Gastrocnemius medialis (tissue), 4 donors: Measurements from ENCODE around the gene CCDC170. TPM values are rescaled to one million over a fixed set of nuclear protein-coding genes. Genes with fewer than 3 reads are reported as not detected.
"Not testable (repeated sequence)": the region's sequence is repeated elsewhere in the genome, so short reads cannot be mapped to it uniquely, and the experiment has no call there.

Source experiments
- ATAC-seq, 2 donors: fragments of 150-250 bp; one replicate each; pipeline ENCODE4 v1.9.1; 2016
- DNase-seq, 2 donors: peaks; one replicate each; pipeline ENCODE4 v3.0.0-alpha.2; 2019
- H3K27ac ChIP-seq, 4 donors: fragments of 200-600 bp; sonication (generic); 1 replicate in 1 of 4; 2 replicates in 3 of 4; pipeline ENCODE4 v1.5.1; 2016 to 2018; ENCODE audit warnings: mild to moderate bottlenecking in 2 of 4, moderate library complexity in 1 of 4
- H3K27me3 ChIP-seq, 3 donors: fragments of 200-600 bp; sonication (generic) in 2 of 3; 1 replicate in 1 of 3; 2 replicates in 2 of 3; pipeline versions ENCODE4 v1.5.1 to v1.6.0; 2016 to 2019; ENCODE audit warnings: mild to moderate bottlenecking in 1 of 3, moderate library complexity in 1 of 3
- H3K36me3 ChIP-seq, 2 donors: fragments of 200-600 bp; sonication (generic) in 1 of 2; one replicate each; pipeline ENCODE4 v1.5.1; 2017 to 2018
- H3K4me1 ChIP-seq, 2 donors: fragments of 200-600 bp; sonication (generic) in 1 of 2; one replicate each; pipeline ENCODE4 v1.5.1; 2016 to 2017; ENCODE audit warnings: mild to moderate bottlenecking in 2 of 2
- H3K4me3 ChIP-seq, 4 donors: fragments of 200-600 bp; sonication (generic) in 3 of 4; 1 replicate in 1 of 4; 2 replicates in 3 of 4; pipeline ENCODE4 v1.5.1; 2016 to 2019; ENCODE audit warnings: mild to moderate bottlenecking in 2 of 4
- H3K9me3 ChIP-seq, 3 donors: fragments of 200-600 bp; sonication (generic) in 2 of 3; 1 replicate in 1 of 3; 2 replicates in 2 of 3; pipeline ENCODE4 v1.5.1; 2016 to 2019
- POLR2A ChIP-seq, 2 donors: fragments of 450-650 bp; IDR thresholded peaks; one replicate each; pipeline ENCODE4 v1.6.1; 2017; ENCODE audit warnings: antibody characterized with exemption in 2 of 2, mild to moderate bottlenecking in 2 of 2, moderate library complexity in 2 of 2
- in situ Hi-C, 4 donors: fragments of 200-750 bp; cut with MboI; loops; one replicate each; pipeline versions ENCODE4 v1.15.0 to v1.8.0; 2017; ENCODE audit warnings: low sequenced_read_pairs in 4 of 4
- intact Hi-C: fragments of 100-400 bp; cut with DNase I; formaldehyde crosslinking; loops from one replicate; pipeline ENCODE4 v1.15.1; 2023; ENCODE audit warnings: low total_unique reads
- total RNA-seq, 4 donors: library from RNA; depleted of rRNA; stranded (reverse); fragments of >200 nt; gene quantifications; one replicate each; pipeline versions ENCODE4 v1.1.0 to v1.2.3, GENCODE V29; 2016
- TF ChIP-seq, protein P1 (sequence below), 5 experiments: fragments of 450-650 bp in 3 of 5; fragments of 200-600 bp in 2 of 5; sonication (generic) in 2 of 5; IDR thresholded peaks in 4 of 5; conservative IDR thresholded peaks in 1 of 5; 1 replicate in 4 of 5; 2 replicates in 1 of 5; pipeline ENCODE4 v1.5.1; 2016 to 2019; ENCODE audit warnings: antibody characterized with exemption in 5 of 5, mild to moderate bottlenecking in 3 of 5, moderate library complexity in 3 of 5

CCDC170 gene
- total RNA-seq, 4 donors from 2014 or later, result 0.04 to 0.05 TPM; not detected in 2

DNA sequence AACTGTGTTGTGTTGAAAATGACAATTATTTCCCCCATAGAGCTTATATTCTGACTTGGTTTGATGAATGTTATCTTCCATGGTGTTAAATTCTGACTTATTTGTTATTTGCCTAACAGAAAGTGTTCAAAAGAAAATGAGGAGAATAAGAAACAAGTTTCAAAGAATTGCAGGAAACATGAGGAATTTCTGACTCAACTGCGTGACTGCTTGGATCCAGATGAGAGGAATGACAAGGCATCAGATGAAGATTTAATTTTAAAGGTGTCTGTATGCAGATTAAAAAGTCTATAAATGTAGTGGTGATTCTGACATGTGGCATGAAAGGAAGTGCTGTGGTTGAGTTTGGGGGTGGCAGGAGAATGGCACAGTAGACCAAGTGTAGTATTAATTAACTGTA lies 50.6 kb downstream of the CCDC170 start:
- Histone ChIP-seq H3K9me3 (no peaks in the 10 kb centered on the region), H3K27ac (no peak overlapping the region), H3K4me3 (no peak overlapping the region), H3K36me3 (no peaks in the 10 kb centered on the region), H3K4me1 (no peaks in the 10 kb centered on the region), H3K27me3 (no peaks in the 10 kb centered on the region)
- DNase-seq, result no peak
- in situ Hi-C loops, result no loop called here
- intact Hi-C loops, result no loop called here
- TF ChIP-seq, protein P1, sequence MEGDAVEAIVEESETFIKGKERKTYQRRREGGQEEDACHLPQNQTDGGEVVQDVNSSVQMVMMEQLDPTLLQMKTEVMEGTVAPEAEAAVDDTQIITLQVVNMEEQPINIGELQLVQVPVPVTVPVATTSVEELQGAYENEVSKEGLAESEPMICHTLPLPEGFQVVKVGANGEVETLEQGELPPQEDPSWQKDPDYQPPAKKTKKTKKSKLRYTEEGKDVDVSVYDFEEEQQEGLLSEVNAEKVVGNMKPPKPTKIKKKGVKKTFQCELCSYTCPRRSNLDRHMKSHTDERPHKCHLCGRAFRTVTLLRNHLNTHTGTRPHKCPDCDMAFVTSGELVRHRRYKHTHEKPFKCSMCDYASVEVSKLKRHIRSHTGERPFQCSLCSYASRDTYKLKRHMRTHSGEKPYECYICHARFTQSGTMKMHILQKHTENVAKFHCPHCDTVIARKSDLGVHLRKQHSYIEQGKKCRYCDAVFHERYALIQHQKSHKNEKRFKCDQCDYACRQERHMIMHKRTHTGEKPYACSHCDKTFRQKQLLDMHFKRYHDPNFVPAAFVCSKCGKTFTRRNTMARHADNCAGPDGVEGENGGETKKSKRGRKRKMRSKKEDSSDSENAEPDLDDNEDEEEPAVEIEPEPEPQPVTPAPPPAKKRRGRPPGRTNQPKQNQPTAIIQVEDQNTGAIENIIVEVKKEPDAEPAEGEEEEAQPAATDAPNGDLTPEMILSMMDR (IDR thresholded peaks at IDR 0.05 in 4 of 5, conservative IDR thresholded peaks at IDR 0.05 in 1 of 5), result no peak
- TF ChIP-seq POLR2A (IDR thresholded peaks at IDR 0.05), result no peak
- no peak for ATAC-seq

- DNase-seq, H3K9me3 ChIP-seq, H3K27ac ChIP-seq, ATAC-seq, in situ Hi-C loops, intact Hi-C loops, H3K4me1 ChIP-seq, H3K36me3 ChIP-seq, H3K27me3 ChIP-seq, H3K4me3 ChIP-seq: not testable (repeated sequence)
Measured at GRCh38 chr6:151544884-151545283, 51.1 kb downstream of the CCDC170 start.

DNA sequence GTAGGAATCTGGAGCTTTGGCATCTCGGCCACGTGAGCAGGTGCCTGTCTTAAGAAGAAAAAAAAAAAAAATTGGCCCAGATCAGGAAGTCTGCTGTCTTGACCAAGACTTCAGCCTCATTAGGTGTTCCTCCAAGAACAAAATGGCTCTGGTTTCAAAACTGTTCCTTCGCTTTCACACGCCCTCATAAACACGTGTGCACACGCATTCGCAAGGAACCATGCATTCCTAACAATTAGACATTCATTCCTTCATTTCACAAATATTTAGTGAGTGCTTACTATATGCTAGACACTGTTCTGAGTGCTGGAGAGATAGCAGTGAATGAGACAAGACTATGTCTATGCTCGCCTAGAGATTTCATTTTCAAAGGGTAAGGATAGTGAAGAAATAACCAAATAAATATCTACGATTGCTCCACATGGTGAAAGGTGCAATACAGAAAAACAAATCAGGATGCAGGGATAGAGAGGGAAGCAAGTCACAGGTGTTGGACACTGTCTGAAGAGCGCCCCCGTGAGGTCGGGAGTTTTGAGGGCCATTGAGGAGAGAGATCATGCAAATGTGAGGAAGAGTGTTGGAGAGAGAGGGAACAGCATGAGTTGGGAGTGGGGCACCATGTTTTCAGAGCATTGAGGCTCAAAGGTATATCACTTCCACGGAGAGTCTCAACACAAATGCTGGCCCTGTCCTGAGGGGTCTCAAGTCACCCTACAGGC lies 53.3 kb downstream of the CCDC170 start:
- no peak for TF ChIP-seq POLR2A (IDR thresholded peaks at IDR 0.05)
- TF ChIP-seq, protein P1 (IDR thresholded peaks at IDR 0.05 in 4 of 5, conservative IDR thresholded peaks at IDR 0.05 in 1 of 5), result no peak
- Histone ChIP-seq H3K36me3 (no peaks in the 10 kb centered on the region), H3K4me1 (no peaks in the 10 kb centered on the region), H3K27ac (no peak overlapping the region), H3K4me3 (no peak overlapping the region), H3K27me3 (no peaks in the 10 kb centered on the region), H3K9me3 (no peaks in the 10 kb centered on the region)
- in situ Hi-C loops (no loop called here), intact Hi-C loops (no loop called here)
- no peak for DNase-seq
- ATAC-seq, result no peak

- H3K4me3 ChIP-seq, result no peak overlapping the region
- intact Hi-C loops, result no loop called here
Measured at GRCh38 chr6:151548201-151548600, 54.4 kb downstream of the CCDC170 start.

DNA sequence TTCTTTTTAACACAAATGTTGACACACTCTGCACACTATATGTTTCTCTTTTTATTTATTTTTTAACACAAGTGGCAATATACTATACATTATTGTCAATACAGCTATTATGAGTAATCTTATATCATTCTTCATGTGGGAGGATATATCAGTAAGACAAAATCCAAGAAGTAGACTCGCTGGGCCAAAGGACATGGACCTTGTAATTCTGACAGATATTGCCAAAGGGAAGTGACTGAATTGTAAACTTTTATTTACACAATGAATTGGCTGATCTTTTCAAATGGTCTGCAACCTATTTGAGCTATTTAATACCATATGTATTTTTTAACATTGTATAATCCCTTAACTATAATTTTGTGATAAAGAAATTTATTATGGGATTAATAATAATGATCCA lies 56.0 kb downstream of the CCDC170 start:
- in situ Hi-C loops, result no loop called here
- Histone ChIP-seq H3K4me3 (no peak overlapping the region), H3K27me3 (no peaks in the 10 kb centered on the region), H3K4me1 (no peaks in the 10 kb centered on the region), H3K27ac (no peak overlapping the region), H3K9me3 (no peaks in the 10 kb centered on the region), H3K36me3 (no peaks in the 10 kb centered on the region)
- intact Hi-C loops, result no loop called here
- no peak for ATAC-seq
- no peak for DNase-seq
- TF ChIP-seq, protein P1 (IDR thresholded peaks at IDR 0.05 in 4 of 5, conservative IDR thresholded peaks at IDR 0.05 in 1 of 5), result no peak
- TF ChIP-seq POLR2A (IDR thresholded peaks at IDR 0.05), result no peak

More at GRCh38 chr6:151548201-151548600, 54.4 kb downstream of the CCDC170 start:
- Histone ChIP-seq H3K36me3 (no peaks in the 10 kb centered on the region), H3K9me3 (no peaks in the 10 kb centered on the region), H3K4me1 (no peaks in the 10 kb centered on the region), H3K27ac (no peak overlapping the region), H3K27me3 (no peaks in the 10 kb centered on the region)
- TF ChIP-seq, protein P1 (IDR thresholded peaks at IDR 0.05 in 4 of 5, conservative IDR thresholded peaks at IDR 0.05 in 1 of 5), result no peak
- TF ChIP-seq POLR2A (IDR thresholded peaks at IDR 0.05), result no peak
- ATAC-seq, result no peak
- DNase-seq, result no peak
- in situ Hi-C loops, result no loop called here
